GM12865 (cell line): ENCODE data around the gene ZNF425.

Experiments
- DNase-seq: peaks from one replicate; pipeline ENCODE4 v3.0.0; 2010; ENCODE audit warnings: low read depth
- H3K4me3 ChIP-seq: 2 replicates; pipeline ENCODE4 v1.5.1; 2011; ENCODE audit warnings: mild to moderate bottlenecking, low read depth, low read length, control low read depth
- CTCF ChIP-seq: IDR thresholded peaks from 2 replicates; pipeline ENCODE4 v1.5.1; 2011; ENCODE audit warnings: low read length, control low read depth, low read depth, inconsistent platforms; ENCODE audit not compliant: insufficient read depth; ENCODE audit errors: missing control alignments

ZNF425 gene

GRCh38 chr7:149125863-149126661, at the start of gene ZNF425:
TSS of gene ZNF425 (minus strand) at chr7:149126324. CDS start at chr7:149126213, 111 bp downstream.
- peak; percentile 93 for TF ChIP-seq CTCF
- H3K4me3 ChIP-seq, result peak within 1 kb of the TSS; percentile 69
- DNase-seq, result peak; percentile 98

- DNase-seq, result no peak
- no peak for TF ChIP-seq CTCF
- H3K4me3 ChIP-seq, result no peak overlapping the region
Measured at GRCh38 chr7:149175150-149175549, 49.0 kb upstream of the ZNF425 start.

GRCh38 chr7:149172534-149172920, 46.4 kb upstream of the ZNF425 start:
- TF ChIP-seq CTCF, result no peak
- no peak for DNase-seq

GRCh38 chr7:149171892-149172533, 45.9 kb upstream of the ZNF425 start:
- H3K4me3 ChIP-seq, result no peak overlapping the region
- no peak for DNase-seq
- TF ChIP-seq CTCF, result no peak

More at GRCh38 chr7:149172534-149172920, 46.4 kb upstream of the ZNF425 start:
- no peak overlapping the region for H3K4me3 ChIP-seq

- TF ChIP-seq CTCF, result no peak
- DNase-seq, result no peak
- H3K4me3 ChIP-seq, result no peak overlapping the region
Measured at GRCh38 chr7:149166630-149167352, 40.7 kb upstream of the ZNF425 start.

GRCh38 chr7:149166142-149166541, 40.0 kb upstream of the ZNF425 start:
- DNase-seq, result no peak
- no peak for TF ChIP-seq CTCF
- H3K4me3 ChIP-seq, result no peak overlapping the region
